B cell (primary cell): Measurements from ENCODE around the gene FSTL5. TPM values are rescaled to one million over a fixed set of nuclear protein-coding genes. Genes with fewer than 3 reads are reported as not detected.

ENCODE experiments used
- ATAC-seq: fragments of 200-7000 bp; cut with Tn5 transposase; one replicate; pipeline ENCODE4 v1.10.0; 2021; ENCODE audit warnings: low read depth, mild to moderate bottlenecking, moderate number of reproducible peaks, moderate library complexity
- CTCF ChIA-PET: fragments of 350-600 bp; sonication (Branson Sonifier 250); formaldehyde crosslinking; loops from one replicate; lab custom pipeline; 2021; ENCODE audit warnings: antibody characterized with exemption, inconsistent platforms; lab: Charles Lee
- POLR2A ChIA-PET: fragments of 350-600 bp; sonication (Branson Sonifier 250); formaldehyde crosslinking; loops from one replicate; lab custom pipeline; 2021; ENCODE audit warnings: antibody characterized with exemption; lab: Charles Lee
- DNase-seq: peaks from one replicate; pipeline ENCODE4 v3.0.0; 2013
- H2AFZ ChIP-seq: 2 replicates; pipeline ENCODE4 v1.6.1; 2012; ENCODE audit warnings: mild to moderate bottlenecking, low read depth, low read length; ENCODE audit not compliant: insufficient read depth, poor library complexity, severe bottlenecking
- H3K27ac ChIP-seq, 2 donors: 1 replicate in 1 of 2; 2 replicates in 1 of 2; pipeline ENCODE4 v1.5.1; 2012 to 2013; ENCODE audit warnings: low read length in 2 of 2, mild to moderate bottlenecking in 2 of 2, moderate library complexity in 1 of 2
- H3K27me3 ChIP-seq, 4 experiments: fragments of 200-600 bp in 1 of 4; sonication (generic) in 1 of 4; replicated peaks in 1 of 4; 1 replicate in 2 of 4; 2 replicates in 2 of 4; pipeline versions ENCODE4 v1.6.1 to v1.7.0; 2013 to 2016; ENCODE audit warnings: low read length in 3 of 4, mild to moderate bottlenecking in 2 of 4, mixed read lengths in 1 of 4, moderate library complexity in 1 of 4; ENCODE audit not compliant: insufficient read depth in 4 of 4, control insufficient read depth in 3 of 4; ENCODE audit errors: control extremely low read depth in 1 of 4
- H3K36me3 ChIP-seq, 2 experiments: replicated peaks in 1 of 2; 1 replicate in 1 of 2; 2 replicates in 1 of 2; pipeline versions ENCODE4 v1.6.1 to v1.7.1; 2013; ENCODE audit warnings: low read length in 1 of 2; ENCODE audit not compliant: insufficient read depth in 2 of 2, control insufficient read depth in 1 of 2; ENCODE audit errors: control extremely low read depth in 1 of 2, extremely low read depth in 1 of 2
- H3K4me1 ChIP-seq, 2 donors: fragments of 200-600 bp in 1 of 2; sonication (generic) in 1 of 2; 1 replicate in 1 of 2; 2 replicates in 1 of 2; pipeline versions ENCODE4 v1.5.1 to v1.6.1; 2013 to 2017; ENCODE audit warnings: low read length in 2 of 2; ENCODE audit not compliant: control insufficient read depth in 2 of 2, insufficient read depth in 2 of 2
- H3K4me2 ChIP-seq: replicated peaks from 2 replicates; pipeline ENCODE3; 2012; ENCODE audit warnings: mild to moderate bottlenecking, low read depth, low read length; ENCODE audit not compliant: poor library complexity, severe bottlenecking
- H3K4me3 ChIP-seq, 5 experiments: fragments of 200-600 bp in 1 of 5; sonication (generic) in 1 of 5; 1 replicate in 3 of 5; 2 replicates in 2 of 5; pipeline versions ENCODE4 v1.5.1 to v1.7.0; 2011 to 2016; ENCODE audit warnings: low read length in 4 of 5, mild to moderate bottlenecking in 4 of 5, low read depth in 2 of 5, control low read depth in 1 of 5, moderate library complexity in 1 of 5; ENCODE audit not compliant: insufficient read depth in 1 of 5; ENCODE audit errors: control extremely low read depth in 1 of 5, extremely low read depth in 1 of 5
- H3K79me2 ChIP-seq: fragments of 200-600 bp; sonication (generic); one replicate; pipeline ENCODE4 v1.6.0; 2016; ENCODE audit warnings: low read length; ENCODE audit not compliant: control insufficient read depth, insufficient read depth
- H3K9ac ChIP-seq: fragments of 200-600 bp; sonication (generic); 2 replicates; pipeline ENCODE4 v1.6.1; 2017; ENCODE audit warnings: mild to moderate bottlenecking, low read length, moderate library complexity
- H3K9me3 ChIP-seq, 3 donors: one replicate each; pipeline versions ENCODE4 v1.6.1 to v1.7.1; 2013; ENCODE audit warnings: low read length in 2 of 3; ENCODE audit not compliant: control insufficient read depth in 2 of 3, insufficient read depth in 1 of 3; ENCODE audit errors: control extremely low read depth in 1 of 3
- H4K20me1 ChIP-seq: 2 replicates; pipeline ENCODE4 v1.6.0; 2012; ENCODE audit warnings: mild to moderate bottlenecking, low read length; ENCODE audit not compliant: insufficient read depth, control insufficient read depth, poor library complexity, severe bottlenecking
- H3K27ac Mint-ChIP-seq: one replicate; pipeline ENCODE4 v1.8.0; 2021; ENCODE audit warnings: mixed read lengths
- H3K27me3 Mint-ChIP-seq: one replicate; pipeline ENCODE4 v1.8.0; 2021; ENCODE audit warnings: mixed read lengths
- H3K4me1 Mint-ChIP-seq: one replicate; pipeline ENCODE4 v1.8.0; 2021; ENCODE audit warnings: mixed read lengths
- H3K4me3 Mint-ChIP-seq: one replicate; pipeline ENCODE4 v1.8.0; 2021; ENCODE audit warnings: mixed read lengths
- H3K9me3 Mint-ChIP-seq: one replicate; pipeline ENCODE4 v1.8.0; 2022; ENCODE audit warnings: mixed read lengths; ENCODE audit not compliant: insufficient read depth
- CTCF ChIP-seq: fragments of 200-600 bp; IDR thresholded peaks from one replicate; pipeline ENCODE4 v1.8.0; 2022; ENCODE audit warnings: antibody characterized with exemption, mild to moderate bottlenecking
- EZH2 ChIP-seq: IDR thresholded peaks from 2 replicates; pipeline ENCODE4 v1.6.1; 2012; ENCODE audit warnings: borderline replicate concordance, low read depth, mild to moderate bottlenecking, moderate library complexity, low read length; ENCODE audit not compliant: insufficient read depth, poor library complexity, severe bottlenecking
- WGBS: methylation state at CpG from one replicate; pipeline ENCODE4 v1.1.5; 2013; ENCODE audit warnings: missing lambda C conversion rate; ENCODE audit not compliant: insufficient coverage; 5-methylcytosine and 5-hydroxymethylcytosine counted together
- intact Hi-C: fragments of 100-400 bp; cut with micrococcal nuclease; formaldehyde crosslinking; loops from one replicate; pipeline ENCODE4 v1.10.0; 2022
- polyA plus RNA-seq: library from polyadenylated mRNA; depleted of rRNA; stranded (reverse); fragments of >200 nt; gene quantifications from 2 replicates; pipeline ENCODE4 v1.2.3, GENCODE V29; 2012
- total RNA-seq, 2 donors: library from RNA; stranded (reverse); fragments of 120-200 nt in 1 of 2; gene quantifications; 1 replicate in 1 of 2; 2 replicates in 1 of 2; pipeline versions ENCODE4 v1.2.3 to v1.2.4, GENCODE V29; 2013 to 2022

FSTL5 gene
- total and polyA plus RNA-seq, 2 donors (not counting 1 experiment from before 2014, with no cell fraction given), result not detected

- Mint-ChIP-seq H3K4me3 (no peak overlapping the region), H3K4me1 (no peaks in the 10 kb centered on the region), H3K27ac (no peak overlapping the region), H3K9me3 (no peaks in the 10 kb centered on the region), H3K27me3 (no peaks in the 10 kb centered on the region)
- Histone ChIP-seq H4K20me1 (no peaks in the 10 kb centered on the region), H3K4me1 (no peaks in the 10 kb centered on the region), H3K79me2 (no peaks in the 10 kb centered on the region), H3K4me3 (no peak overlapping the region), H2AFZ (no peak overlapping the region), H3K36me3 (no peaks in the 10 kb centered on the region), H3K4me2 (no peak overlapping the region), H3K9ac (no peak overlapping the region), H3K27me3 (no peaks in the 10 kb centered on the region), H3K9me3 (peaks cover 0 to 4% (median 0%) of the 10 kb centered on the region in 3 donors), H3K27ac (no peak overlapping the region)
- TF ChIP-seq EZH2, result no peak
- no peak for TF ChIP-seq CTCF
- ATAC-seq (no peak), DNase-seq (no peak)
- intact Hi-C loops, result no loop called here
- CTCF ChIA-PET, result no interaction called here
- POLR2A ChIA-PET, result no interaction called here
- 80% methylated on average over 10 of the region's 13 CpGs for WGBS
Measured at GRCh38 chr4:162116095-162116779, 47.6 kb downstream of the FSTL5 start.

- H3K27me3 ChIP-seq, result no peaks in the 10 kb centered on the region
- CTCF ChIA-PET, result no interaction called here
- no peak overlapping the region for H3K27ac ChIP-seq
- no peaks in the 10 kb centered on the region for H3K9me3 Mint-ChIP-seq
- TF ChIP-seq CTCF, result no peak
- no peak for TF ChIP-seq EZH2
- H3K4me3 ChIP-seq, result no peak overlapping the region
- no peaks in the 10 kb centered on the region for H3K4me1 ChIP-seq
- H4K20me1 ChIP-seq, result no peaks in the 10 kb centered on the region
- POLR2A ChIA-PET, result no interaction called here
- no peak overlapping the region for H3K4me2 ChIP-seq
- DNase-seq (no peak), ATAC-seq (no peak)
- H3K27me3 Mint-ChIP-seq, result no peaks in the 10 kb centered on the region
- H3K9ac ChIP-seq, result no peak overlapping the region
- H3K36me3 ChIP-seq, result no peaks in the 10 kb centered on the region
- H3K4me3 Mint-ChIP-seq, result no peak overlapping the region
- no peak overlapping the region for H2AFZ ChIP-seq
- intact Hi-C loops, result no loop called here
- H3K79me2 ChIP-seq, result no peaks in the 10 kb centered on the region
- peaks cover 0 to 4% (median 0%) of the 10 kb centered on the region in 3 donors for H3K9me3 ChIP-seq
- H3K27ac Mint-ChIP-seq, result no peak overlapping the region
- WGBS, result no CpG with 5 or more reads among the region's 3 CpGs
- no peaks in the 10 kb centered on the region for H3K4me1 Mint-ChIP-seq
Measured at GRCh38 chr4:162115333-162115732, 48.5 kb downstream of the FSTL5 start.
